ENCODE results near the gene NRDC.

NRDC gene

DNA sequence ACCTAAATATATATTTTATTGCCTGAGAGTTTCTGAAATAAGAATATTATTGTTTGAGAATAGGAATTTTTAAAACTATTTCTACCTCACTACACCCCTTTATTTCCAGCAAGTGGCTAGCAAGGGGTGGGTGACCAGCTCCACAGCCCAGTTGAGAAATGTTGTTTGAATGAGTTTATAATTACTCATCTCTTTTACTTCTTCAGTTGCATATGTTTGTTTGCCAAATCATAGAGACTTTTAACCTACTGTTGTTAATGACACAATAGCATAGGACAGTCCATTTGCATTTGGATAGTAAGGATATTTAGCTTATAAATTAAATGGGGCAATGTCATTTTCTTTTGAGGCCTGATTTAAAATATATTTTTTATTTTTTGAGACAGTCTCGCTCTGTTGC is 127.8 kb downstream of the NRDC start:
- Histone ChIP-seq H3K9me3 (no peaks in the 10 kb centered on the region), H3K27ac (no peak overlapping the region), H3K4me3 (ENCODE audit: low read depth in 1 of 2, low read length in 1 of 2) (no peak overlapping the region), H3K36me3 (peaks cover 35% of the 10 kb centered on the region), H3K4me1 (ENCODE audit: control insufficient read depth in 1 of 2, insufficient read depth in 1 of 2, low read depth in 1 of 2, low read length in 1 of 2) (no peaks in the 10 kb centered on the region), H3K27me3 (no peaks in the 10 kb centered on the region)
- TF ChIP-seq, protein P1, sequence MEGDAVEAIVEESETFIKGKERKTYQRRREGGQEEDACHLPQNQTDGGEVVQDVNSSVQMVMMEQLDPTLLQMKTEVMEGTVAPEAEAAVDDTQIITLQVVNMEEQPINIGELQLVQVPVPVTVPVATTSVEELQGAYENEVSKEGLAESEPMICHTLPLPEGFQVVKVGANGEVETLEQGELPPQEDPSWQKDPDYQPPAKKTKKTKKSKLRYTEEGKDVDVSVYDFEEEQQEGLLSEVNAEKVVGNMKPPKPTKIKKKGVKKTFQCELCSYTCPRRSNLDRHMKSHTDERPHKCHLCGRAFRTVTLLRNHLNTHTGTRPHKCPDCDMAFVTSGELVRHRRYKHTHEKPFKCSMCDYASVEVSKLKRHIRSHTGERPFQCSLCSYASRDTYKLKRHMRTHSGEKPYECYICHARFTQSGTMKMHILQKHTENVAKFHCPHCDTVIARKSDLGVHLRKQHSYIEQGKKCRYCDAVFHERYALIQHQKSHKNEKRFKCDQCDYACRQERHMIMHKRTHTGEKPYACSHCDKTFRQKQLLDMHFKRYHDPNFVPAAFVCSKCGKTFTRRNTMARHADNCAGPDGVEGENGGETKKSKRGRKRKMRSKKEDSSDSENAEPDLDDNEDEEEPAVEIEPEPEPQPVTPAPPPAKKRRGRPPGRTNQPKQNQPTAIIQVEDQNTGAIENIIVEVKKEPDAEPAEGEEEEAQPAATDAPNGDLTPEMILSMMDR (IDR thresholded peaks at IDR 0.05) = no peak

DNA sequence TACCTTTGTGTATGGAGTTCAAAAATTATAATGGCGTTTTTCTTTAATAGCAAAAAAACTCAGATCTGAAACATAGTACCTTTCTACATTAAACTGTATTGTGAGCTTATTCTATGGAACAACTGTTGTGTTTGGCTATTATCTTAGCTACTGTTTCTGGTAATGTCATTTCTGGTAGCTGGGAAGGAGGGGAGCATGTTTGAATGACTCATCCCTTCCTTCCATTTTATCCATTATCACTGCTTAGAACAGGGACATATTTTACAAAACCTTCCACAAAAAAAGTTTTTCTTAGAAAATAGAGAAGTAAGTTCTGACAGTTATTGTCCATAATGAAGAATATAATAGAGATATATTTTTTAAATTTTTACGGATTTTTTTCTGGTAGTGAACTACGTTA is 128.3 kb downstream of the NRDC start:
- no peaks in the 10 kb centered on the region for H3K27me3 ChIP-seq
- peaks cover 30% of the 10 kb centered on the region for H3K36me3 ChIP-seq

DNA sequence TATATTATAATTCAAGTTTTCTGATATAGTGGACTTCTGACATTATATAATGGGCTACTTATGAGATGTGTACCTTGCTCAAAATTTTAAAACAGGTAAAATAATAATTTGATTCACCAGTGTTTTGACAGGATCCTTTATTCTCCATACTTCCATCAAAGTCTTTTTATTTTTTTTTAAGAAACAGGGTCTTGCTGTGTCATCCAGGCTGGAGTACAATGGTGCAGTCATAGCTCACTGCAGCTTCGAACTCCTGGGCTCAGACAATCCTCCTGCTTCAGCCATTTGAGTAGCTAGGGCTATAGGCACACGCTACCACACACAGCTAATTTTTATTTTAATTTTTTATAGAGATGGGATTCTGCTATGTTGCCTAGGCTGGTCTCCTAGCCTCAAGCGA is 129.4 kb downstream of the NRDC start:
- H3K4me3 ChIP-seq (ENCODE audit: low read depth in 1 of 2, low read length in 1 of 2) = no peak overlapping the region
- peaks cover 27% of the 10 kb centered on the region for H3K36me3 ChIP-seq
- TF ChIP-seq, protein P1 (IDR thresholded peaks at IDR 0.05) = no peak
- H3K4me1 ChIP-seq (ENCODE audit: control insufficient read depth in 1 of 2, insufficient read depth in 1 of 2, low read depth in 1 of 2, low read length in 1 of 2) = no peaks in the 10 kb centered on the region
- H3K27me3 ChIP-seq = no peaks in the 10 kb centered on the region
- H3K27ac ChIP-seq = no peak overlapping the region
- no peaks in the 10 kb centered on the region for H3K9me3 ChIP-seq

More for the DNA sequence above, 128.3 kb downstream of the NRDC start:
- Histone ChIP-seq H3K27ac (no peak overlapping the region), H3K4me1 (ENCODE audit: control insufficient read depth in 1 of 2, insufficient read depth in 1 of 2, low read depth in 1 of 2, low read length in 1 of 2) (no peaks in the 10 kb centered on the region), H3K9me3 (no peaks in the 10 kb centered on the region), H3K4me3 (ENCODE audit: low read depth in 1 of 2, low read length in 1 of 2) (no peak overlapping the region)
- TF ChIP-seq, protein P1 (IDR thresholded peaks at IDR 0.05) = no peak

DNA sequence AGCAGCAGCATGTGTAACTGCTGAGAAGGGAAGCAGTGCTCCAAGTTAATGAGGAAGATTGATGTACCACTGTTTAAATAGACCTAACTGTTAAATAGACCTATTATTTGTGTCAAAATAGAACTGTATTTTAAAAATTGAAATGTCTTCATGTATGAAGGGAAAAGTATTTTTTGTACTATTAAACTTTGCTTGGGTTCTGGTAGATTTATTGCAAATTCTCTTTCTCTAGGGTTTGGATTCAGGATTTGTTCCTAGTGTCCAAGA is 133.3 kb downstream of the NRDC start:
- H3K36me3 ChIP-seq = peaks cover 10% of the 10 kb centered on the region
- H3K27me3 ChIP-seq = no peaks in the 10 kb centered on the region
- H3K4me1 ChIP-seq (ENCODE audit: control insufficient read depth in 1 of 2, insufficient read depth in 1 of 2, low read depth in 1 of 2, low read length in 1 of 2) = peaks cover 0 to 9% of the 10 kb centered on the region in 2 experiments
- TF ChIP-seq, protein P1 (IDR thresholded peaks at IDR 0.05) = no peak
- H3K27ac ChIP-seq = no peak overlapping the region
- H3K4me3 ChIP-seq (ENCODE audit: low read depth in 1 of 2, low read length in 1 of 2) = no peak overlapping the region
- no peaks in the 10 kb centered on the region for H3K9me3 ChIP-seq

DNA sequence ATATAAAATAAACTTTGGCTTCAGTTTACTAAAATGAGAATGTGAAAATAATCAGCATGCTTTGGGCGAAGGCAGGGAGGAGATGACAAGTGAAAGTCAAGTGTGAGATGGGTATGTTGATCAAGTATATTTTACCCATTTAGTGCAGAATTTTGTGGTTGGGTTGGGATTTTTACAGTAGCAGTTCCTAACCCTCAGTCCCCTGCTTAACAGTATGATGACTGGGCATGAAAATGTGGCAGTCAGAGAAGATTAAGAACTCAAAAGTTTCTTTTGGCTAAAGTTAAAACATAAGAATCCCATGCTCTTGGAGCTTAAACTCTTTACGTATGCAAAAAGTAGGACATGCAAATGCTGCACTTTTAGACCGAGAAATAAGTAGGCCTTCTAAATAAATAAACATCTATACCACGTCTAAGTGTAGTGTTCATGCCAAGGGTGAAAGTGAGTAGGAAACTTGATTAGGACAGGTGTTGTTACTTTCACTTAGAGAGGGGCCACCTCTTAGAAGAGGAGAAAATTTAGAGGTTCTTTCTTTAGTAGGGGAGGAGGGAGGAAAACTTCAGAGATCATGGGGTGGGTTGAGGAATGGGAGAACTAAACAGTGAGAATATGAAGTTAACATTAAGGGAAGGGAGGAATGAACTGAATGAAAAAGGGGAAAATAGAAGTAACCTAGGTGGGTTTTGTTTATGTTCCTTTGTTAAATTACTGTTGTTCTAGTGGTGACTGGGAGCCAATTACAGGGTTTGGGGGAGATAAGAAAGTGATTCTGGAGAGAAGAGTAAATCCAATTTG is 133.8 kb downstream of the NRDC start:
- no peak overlapping the region for H3K4me3 ChIP-seq (ENCODE audit: low read depth in 1 of 2, low read length in 1 of 2)
- peaks cover 0 to 9% of the 10 kb centered on the region in 2 experiments for H3K4me1 ChIP-seq (ENCODE audit: control insufficient read depth in 1 of 2, insufficient read depth in 1 of 2, low read depth in 1 of 2, low read length in 1 of 2)
- H3K9me3 ChIP-seq = no peaks in the 10 kb centered on the region
- TF ChIP-seq, protein P1 (IDR thresholded peaks at IDR 0.05) = no peak
- peaks cover 10% of the 10 kb centered on the region for H3K36me3 ChIP-seq
- H3K27ac ChIP-seq = no peak overlapping the region
- no peaks in the 10 kb centered on the region for H3K27me3 ChIP-seq
